ENCODE measurements around the gene PSMD3.

Gene PSMD3

GRCh38 chr17:39962642-39963220, 17.9 kb upstream of the PSMD3 start, which contains the start of gene GSDMA:
TSS of gene GSDMA (plus strand) at chr17:39963004. CDS start at chr17:39965688, 2,684 bp downstream.
- DNase-seq: no peak

DNA sequence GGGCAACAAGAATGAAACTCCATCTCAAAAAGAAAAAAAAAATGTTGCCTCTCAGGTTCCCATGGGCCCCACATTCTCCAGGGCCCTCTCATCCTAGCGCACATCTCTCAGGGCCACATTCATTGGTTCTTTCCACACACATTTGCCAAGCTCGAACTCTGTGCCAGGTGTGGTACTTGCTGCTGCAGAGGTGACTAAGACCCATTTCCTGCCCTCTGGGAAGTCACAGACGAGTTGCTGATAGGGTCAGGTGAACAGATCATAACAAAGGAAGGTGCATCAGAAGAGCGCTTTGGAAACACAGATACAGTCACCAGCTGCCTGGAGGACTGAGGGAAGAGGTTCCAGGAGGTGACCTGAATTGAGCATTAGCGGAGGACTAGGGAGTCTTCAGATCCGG, 16.8 kb upstream of the PSMD3 start:
- DNase-seq: no peak

DNA sequence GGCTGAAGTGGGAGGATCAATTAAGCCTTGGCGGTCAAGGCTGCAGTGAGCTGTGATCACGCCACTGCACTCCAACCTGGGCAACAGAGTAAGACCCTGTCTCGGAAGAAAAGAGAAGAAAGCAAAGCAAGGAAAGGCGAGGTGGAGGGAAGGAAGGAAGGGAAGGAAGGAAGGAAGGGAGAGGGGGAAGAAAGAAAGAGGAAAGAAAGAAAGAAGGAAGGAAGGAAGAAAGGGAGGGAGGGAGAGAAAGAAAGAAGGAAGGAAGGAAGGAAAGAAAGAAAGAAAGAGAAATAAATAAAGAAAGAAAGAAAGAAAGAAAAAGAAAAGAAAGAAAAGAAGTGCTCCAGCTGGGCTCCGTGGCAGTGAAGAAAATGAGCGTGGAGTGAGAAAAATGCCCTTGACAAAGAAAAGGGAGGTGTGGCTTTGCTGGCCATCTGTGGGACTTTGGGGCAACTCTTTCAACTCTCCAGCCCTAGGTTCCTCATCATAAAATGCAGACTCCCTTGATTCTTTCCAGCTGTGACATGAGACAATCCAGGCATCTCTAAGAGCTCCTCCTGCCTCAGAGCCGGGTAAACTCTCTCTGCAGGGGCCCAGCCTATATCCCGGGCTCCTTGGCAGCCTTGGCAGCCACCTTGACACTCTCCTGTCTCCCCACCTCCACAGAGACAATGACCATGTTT, 15.4 kb upstream of the PSMD3 start:
- no peak for DNase-seq

DNA sequence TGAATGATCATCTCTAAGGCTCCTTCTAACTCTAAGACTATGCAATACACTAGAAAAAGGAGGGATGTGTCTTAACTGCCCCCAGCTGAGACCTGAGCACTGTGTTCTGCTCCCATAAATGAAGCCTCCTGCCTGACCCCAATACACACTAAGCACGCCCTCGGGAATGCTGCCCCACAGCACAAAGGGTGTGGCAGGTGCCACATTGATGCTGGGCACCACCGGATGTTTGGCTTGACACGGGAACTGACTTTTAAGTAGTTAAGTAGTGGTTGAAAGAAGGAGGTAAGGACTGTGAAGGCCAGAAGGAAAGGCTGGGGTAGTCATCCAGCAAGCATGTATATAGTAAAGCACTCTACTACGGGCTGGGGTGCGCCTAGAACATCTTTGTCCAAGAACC, 13.8 kb upstream of the PSMD3 start:
- no peak for DNase-seq

- no peak for DNase-seq
These were observed 11.8 kb upstream of the PSMD3 start for GRCh38 chr17:39968761-39969160.

GRCh38 chr17:39969375-39969774, 11.2 kb upstream of the PSMD3 start:
- no peak for DNase-seq

DNA sequence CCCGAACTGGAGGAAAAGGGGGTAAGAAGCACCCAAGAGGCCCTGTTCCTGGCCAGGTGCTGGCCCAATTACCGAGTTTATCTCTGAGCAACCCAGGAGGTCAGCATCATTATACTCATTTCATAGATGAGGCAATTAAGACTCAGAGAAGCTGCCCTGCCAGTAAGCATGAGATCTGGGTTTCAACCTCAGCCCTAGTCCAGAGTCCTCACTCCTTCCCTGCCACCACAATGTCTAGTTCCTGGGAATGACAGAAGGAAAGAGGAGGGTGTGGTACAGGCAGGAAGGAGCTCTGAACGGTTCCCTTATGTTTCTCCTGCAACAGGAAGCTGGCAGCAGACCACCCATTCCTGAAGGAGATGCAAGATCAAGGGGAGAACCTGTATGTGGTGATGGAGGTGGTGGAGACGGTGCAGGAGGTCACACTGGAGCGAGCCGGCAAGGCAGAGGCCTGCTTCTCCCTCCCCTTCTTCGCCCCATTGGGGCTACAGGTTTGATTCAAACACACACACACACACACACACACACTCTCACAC, 10.4 kb upstream of the PSMD3 start:
- no peak for DNase-seq

DNA sequence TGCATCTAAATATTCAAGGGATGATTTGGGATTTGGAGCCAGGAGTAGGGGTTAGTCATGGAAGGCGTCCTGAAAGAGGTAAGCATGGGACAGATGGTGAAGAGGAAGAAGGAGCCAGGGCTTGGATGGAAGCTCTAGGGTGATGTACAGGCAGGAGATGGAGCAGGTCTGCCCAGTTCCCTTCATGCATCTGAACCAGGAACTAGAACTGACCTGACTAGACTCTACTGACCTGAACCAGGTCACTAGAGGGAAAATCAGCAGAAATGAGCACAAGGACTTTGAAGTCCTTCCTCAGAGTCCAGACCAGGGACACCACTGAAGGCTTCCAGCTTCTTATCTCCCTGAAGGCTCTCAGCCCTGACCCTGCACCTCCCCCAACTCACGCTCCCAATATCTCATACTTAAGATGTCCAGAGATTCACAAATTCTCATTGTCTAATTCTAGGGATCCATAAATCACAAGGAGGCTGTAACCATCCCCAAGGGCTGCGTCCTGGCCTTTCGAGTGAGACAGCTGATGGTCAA, 9.5 kb upstream of the PSMD3 start:
- DNase-seq: no peak

DNA sequence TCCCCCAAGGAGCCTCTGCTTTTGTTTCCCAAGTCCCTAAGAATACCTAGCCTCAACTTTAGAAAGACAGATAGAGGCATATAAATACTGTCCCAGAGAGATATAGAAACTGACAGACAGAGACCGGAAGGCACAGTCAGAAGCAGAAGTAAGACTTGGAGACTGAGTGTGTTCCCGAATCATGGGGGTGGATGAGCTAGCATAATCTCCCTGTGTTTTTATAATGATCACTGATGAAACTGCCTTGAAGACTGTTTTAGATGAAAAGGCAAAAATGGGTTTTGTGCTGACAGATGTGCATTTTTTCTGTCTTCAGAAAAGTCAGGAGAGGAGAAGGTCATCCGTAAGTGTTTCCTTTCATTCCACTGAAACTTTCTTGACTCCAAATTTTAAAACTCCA, 8.3 kb upstream of the PSMD3 start:
- DNase-seq: no peak

DNA sequence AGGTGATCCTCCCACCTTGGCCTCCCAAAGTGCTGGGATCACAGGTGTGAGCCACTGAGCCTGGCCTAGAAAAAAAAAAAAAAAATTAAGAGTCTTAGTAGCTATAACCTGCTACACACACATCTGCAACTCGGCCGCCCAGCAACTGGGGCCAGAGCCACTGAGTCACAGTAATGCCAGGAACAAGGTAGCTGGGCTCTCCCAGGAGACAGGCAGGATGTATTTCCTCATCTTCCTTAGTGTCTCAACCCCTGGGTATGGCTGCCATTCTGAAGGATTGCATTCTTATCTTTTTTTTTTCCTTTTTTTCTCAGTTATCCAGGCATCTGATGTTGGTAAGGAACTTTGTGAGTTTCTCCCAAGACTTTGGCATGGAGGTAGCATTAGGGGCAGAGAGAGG, 7.1 kb upstream of the PSMD3 start:
- DNase-seq: no peak

GRCh38 chr17:39974433-39974832, 6.2 kb upstream of the PSMD3 start:
- no peak for DNase-seq

DNA sequence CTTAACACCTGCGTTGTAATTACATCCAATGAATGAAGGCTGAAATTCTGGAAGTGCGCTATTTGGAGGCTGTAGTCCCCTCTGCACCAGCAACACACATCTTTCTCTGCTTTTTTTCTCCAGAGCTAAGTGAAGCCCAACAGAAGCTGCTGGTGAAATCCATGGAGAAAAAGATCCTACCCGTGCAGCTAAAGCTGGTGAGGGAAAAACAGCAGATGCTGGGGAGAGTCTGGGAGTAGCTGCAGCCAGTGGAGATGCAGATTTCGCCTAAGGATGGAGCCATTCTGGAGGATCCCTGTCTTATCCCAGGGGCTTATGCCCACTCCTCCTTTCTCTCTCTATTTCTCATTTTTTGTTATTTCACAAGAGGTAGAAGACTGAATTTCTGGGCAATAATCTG, 4.8 kb upstream of the PSMD3 start:
- DNase-seq: peak in 1 of 2 experiments; percentile 14

- no peak for DNase-seq
These were observed 1.5 kb upstream of the PSMD3 start for GRCh38 chr17:39979016-39979670.

DNA sequence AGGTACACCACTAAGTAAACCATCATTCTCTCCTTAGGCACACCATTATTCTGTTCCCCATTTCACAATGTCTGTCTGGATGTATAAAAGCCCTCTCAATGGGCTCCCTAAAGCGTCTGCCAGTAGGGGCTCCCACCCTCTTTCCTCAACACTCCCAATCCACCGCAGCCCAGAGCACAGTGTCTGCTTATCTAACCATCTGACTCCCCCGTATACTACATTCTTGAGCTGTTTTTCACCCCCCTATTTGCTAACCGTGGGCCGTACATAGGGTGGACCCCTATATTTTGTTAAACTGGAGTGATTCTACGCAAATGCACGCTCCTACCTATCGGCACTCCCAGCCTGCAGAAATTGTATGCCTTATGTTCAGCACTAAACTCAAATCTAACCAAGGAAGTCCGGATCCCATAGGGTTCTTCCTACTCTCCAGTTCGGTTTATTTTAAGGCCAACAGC, 685 bp upstream of the PSMD3 start:
- peak; percentile 58 to 69 for DNase-seq

DNA sequence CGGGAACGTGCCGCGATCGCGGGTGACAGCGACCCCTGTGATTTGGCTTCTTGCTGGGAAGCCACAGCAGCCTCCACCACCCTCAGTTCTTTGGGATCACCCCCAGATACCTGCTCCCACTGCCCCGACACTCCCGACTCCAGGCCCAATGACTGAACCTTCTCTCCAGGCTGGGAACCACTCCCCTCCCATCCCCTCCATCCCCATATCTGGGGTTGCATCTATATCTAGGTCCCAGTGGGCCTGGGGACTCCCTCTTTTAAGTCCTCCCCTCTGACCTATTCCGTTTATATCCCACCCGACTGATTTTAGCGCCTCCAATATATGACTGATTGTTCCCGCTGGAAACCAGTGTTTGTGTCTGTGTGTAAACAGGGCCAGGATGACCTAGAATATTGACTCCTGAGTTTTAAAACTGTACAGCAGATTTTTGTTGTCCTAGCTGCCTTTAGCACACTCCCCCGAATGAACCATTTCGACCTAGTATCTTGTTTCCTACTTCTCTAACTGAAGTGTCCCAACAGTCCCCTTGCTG, 667 bp downstream of the PSMD3 start:
- DNase-seq: peak in 1 of 2 experiments; percentile 45

DNA sequence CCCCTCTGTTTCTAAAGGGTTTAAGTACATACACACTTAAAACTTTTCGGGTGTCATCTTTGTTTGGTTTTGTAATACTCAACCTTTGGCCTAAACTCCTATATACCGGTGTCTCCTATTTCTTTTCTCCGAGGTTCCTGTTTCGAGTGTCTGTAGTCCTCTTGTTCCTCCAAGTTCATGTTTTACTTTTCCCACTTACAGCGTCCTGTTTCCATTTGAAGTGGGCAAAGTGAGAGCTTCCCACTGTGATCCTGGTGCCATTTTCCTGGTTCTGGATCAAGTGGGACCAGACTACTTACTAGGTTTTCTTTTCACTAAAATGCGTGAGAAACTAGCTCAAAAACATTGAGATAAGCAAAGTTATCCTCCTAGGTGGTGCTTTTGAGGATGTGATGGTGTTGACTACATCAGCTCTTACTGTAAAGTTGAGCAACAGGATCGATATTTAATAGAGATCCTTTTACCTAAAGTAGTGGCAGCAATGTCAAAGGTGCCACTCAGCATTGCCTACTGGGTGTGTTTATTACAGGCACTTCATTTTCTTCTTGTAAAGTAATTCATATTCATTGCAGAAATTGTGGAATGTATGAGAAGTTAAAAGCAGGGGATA, 1.3 kb downstream of the PSMD3 start:
- no peak for DNase-seq

GRCh38 chr17:39988206-39988810, 7.7 kb downstream of the PSMD3 start:
- no peak for DNase-seq

DNA sequence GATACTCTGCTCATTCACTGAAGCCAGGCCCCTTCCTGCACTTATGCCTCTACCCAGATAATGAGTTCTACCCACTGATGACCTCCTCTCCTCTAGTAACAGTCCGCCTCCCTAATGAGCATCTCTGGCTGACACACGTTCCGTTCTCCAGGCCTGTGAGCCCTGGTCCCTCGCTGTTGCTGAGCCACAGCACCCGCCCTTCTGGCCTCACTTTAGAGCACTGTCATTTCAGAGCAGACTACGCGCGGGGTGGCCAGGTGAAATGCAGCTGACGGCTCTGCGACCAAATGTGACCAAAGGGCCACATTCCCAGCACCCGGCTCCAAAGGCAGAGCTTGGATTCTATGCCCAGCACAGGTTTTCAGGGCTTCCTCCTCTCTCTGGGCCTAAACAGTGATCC, 13.8 kb downstream of the PSMD3 start:
- DNase-seq: no peak

DNA sequence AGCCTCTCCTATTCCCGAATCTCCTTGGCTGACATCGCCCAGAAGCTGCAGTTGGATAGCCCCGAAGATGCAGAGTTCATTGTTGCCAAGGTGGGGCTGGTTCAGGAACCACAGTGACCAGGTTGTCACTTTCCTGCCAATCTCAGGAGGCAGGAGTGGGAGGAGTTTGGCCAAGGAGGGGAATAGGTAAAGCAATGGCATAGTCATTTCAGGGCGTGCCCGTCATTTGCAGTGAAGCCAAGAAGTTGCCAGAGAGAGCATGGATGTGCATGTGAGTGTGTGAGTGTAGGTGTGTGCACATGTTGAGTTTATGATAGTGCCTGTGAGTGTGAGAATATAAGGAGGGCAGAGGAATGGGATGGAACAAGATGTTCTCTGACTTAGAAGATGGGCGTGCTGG, 14.8 kb downstream of the PSMD3 start:
- DNase-seq: no peak

DNA sequence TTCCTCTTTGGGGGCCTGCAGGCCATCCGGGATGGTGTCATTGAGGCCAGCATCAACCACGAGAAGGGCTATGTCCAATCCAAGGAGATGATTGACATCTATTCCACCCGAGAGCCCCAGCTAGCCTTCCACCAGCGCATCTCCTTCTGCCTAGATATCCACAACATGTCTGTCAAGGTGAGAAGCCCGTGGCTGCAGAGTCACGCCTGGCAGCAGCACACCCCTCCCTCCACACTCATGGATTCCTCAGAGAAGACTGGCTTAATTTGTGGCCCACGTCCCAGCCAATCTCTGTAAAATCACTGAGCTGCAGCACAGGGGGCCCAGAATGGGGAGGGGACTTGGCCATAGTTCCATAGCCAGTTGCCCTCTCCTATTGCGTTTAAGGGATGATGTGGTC, 15.6 kb downstream of the PSMD3 start:
- no peak for DNase-seq

DNA sequence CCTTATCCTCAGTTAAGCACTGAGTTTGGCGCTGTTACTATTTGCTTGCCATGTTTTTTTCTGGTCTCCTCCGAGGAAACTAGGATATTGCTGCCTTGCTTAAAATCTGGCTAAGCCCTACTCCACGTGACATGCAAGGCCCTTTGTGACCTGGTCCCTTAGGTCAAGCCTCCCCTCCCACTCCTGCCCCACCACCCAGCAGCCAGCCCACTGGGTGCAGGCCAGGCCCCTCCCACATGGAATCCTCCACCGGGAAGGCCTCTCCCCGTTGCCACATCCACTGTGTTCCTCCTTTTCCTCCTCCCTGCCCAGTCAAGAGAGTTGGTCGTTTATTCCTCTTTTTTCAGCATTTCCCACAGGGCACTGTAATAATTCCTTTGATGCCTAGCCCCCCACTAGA, 16.2 kb downstream of the PSMD3 start:
- DNase-seq: no peak

DNA sequence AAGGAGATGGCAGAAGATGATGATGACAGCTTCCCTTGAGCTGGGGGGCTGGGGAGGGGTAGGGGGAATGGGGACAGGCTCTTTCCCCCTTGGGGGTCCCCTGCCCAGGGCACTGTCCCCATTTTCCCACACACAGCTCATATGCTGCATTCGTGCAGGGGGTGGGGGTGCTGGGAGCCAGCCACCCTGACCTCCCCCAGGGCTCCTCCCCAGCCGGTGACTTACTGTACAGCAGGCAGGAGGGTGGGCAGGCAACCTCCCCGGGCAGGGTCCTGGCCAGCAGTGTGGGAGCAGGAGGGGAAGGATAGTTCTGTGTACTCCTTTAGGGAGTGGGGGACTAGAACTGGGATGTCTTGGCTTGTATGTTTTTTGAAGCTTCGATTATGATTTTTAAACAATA, 16.9 kb downstream of the PSMD3 start:
- DNase-seq: no peak

DNA sequence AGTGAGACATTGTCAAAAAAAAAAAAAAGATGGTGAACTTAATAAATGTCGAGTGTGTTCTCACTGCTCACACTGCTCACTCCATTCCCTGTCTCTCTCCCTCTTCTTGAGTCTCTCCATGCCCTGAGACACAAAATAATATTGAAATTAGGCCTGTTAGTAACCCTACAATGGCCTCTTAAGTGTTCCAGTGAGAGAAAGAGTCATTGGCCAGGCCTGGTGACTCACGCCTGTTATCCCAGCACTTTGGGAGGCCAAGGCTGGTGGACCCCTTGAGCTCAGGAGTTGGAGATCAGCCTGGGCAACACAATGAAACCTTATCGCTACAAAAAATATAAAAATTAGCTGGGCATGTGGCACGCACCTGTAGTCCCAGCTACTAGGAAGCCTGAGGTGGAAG, 18.5 kb downstream of the PSMD3 start:
- DNase-seq: no peak

Measured in NCI-H524 (cell line).